ENCODE results near the gene GPC5.

GPC5 gene

GRCh38 chr13:91802957-91803356 is 404.5 kb downstream of the GPC5 start:
- Histone ChIP-seq H3K27ac (ENCODE audit: low read depth, low read length, poor library complexity, severe bottlenecking) (no peak overlapping the region), H3K9me2 (ENCODE audit: low read depth, low read length) (no peaks in the 10 kb centered on the region), H3K4me3 (ENCODE audit: low read depth, low read length, poor library complexity, severe bottlenecking) (no peak overlapping the region), H3K27me3 (ENCODE audit: insufficient read depth, low read length) (no peaks in the 10 kb centered on the region), H3K4me2 (ENCODE audit: low read length) (no peak overlapping the region), H3K4me1 (ENCODE audit: insufficient read depth, low read length, severe bottlenecking) (no peaks in the 10 kb centered on the region), H3K79me2 (ENCODE audit: insufficient read depth, low read length) (no peaks in the 10 kb centered on the region), H2AFZ (ENCODE audit: low read length) (no peak overlapping the region), H3F3A (ENCODE audit: insufficient read depth, low read length) (no peaks in the 10 kb centered on the region), H3K36me3 (ENCODE audit: insufficient read depth, low read length) (no peaks in the 10 kb centered on the region), H3K9ac (ENCODE audit: low read length) (no peak overlapping the region), H4K20me1 (ENCODE audit: insufficient read depth, low read length) (no peaks in the 10 kb centered on the region), H3K9me3 (ENCODE audit: low read length) (no peaks in the 10 kb centered on the region)
- TF ChIP-seq CTCF (IDR thresholded peaks at IDR 0.05; ENCODE audit: low read length), result no peak
- no peak for TF ChIP-seq EZH2 (IDR thresholded peaks at IDR 0.05; ENCODE audit: borderline replicate concordance, low read length)

- H3K27ac ChIP-seq (ENCODE audit: low read depth, low read length, poor library complexity, severe bottlenecking), result no peak overlapping the region
- TF ChIP-seq EZH2 (IDR thresholded peaks at IDR 0.05; ENCODE audit: borderline replicate concordance, low read length) (no peak), CTCF (IDR thresholded peaks at IDR 0.05; ENCODE audit: low read length) (no peak)
- H3K4me3 ChIP-seq (ENCODE audit: low read depth, low read length, poor library complexity, severe bottlenecking), result no peak overlapping the region
- H3K9me2 ChIP-seq (ENCODE audit: low read depth, low read length), result no peaks in the 10 kb centered on the region
- H3K36me3 ChIP-seq (ENCODE audit: insufficient read depth, low read length), result no peaks in the 10 kb centered on the region
- no peaks in the 10 kb centered on the region for H3F3A ChIP-seq (ENCODE audit: insufficient read depth, low read length)
- no peak overlapping the region for H2AFZ ChIP-seq (ENCODE audit: low read length)
- no peaks in the 10 kb centered on the region for H3K79me2 ChIP-seq (ENCODE audit: insufficient read depth, low read length)
- H3K4me1 ChIP-seq (ENCODE audit: insufficient read depth, low read length, severe bottlenecking), result no peaks in the 10 kb centered on the region
- no peaks in the 10 kb centered on the region for H3K27me3 ChIP-seq (ENCODE audit: insufficient read depth, low read length)
- no peaks in the 10 kb centered on the region for H3K9me3 ChIP-seq (ENCODE audit: low read length)
- no peak overlapping the region for H3K4me2 ChIP-seq (ENCODE audit: low read length)
- no peaks in the 10 kb centered on the region for H4K20me1 ChIP-seq (ENCODE audit: insufficient read depth, low read length)
- no peak overlapping the region for H3K9ac ChIP-seq (ENCODE audit: low read length)
These were observed 406.3 kb downstream of the GPC5 start for GRCh38 chr13:91804724-91805123.

GRCh38 chr13:91805605-91806004 is 407.2 kb downstream of the GPC5 start:
- Histone ChIP-seq H2AFZ (ENCODE audit: low read length) (no peak overlapping the region), H3K79me2 (ENCODE audit: insufficient read depth, low read length) (no peaks in the 10 kb centered on the region)
- peak; percentile 36 for TF ChIP-seq CTCF (IDR thresholded peaks at IDR 0.05; ENCODE audit: low read length)
- TF ChIP-seq EZH2 (IDR thresholded peaks at IDR 0.05; ENCODE audit: borderline replicate concordance, low read length), result no peak

More at GRCh38 chr13:91805605-91806004, 407.2 kb downstream of the GPC5 start:
- no peaks in the 10 kb centered on the region for H3K9me2 ChIP-seq (ENCODE audit: low read depth, low read length)
- H3K36me3 ChIP-seq (ENCODE audit: insufficient read depth, low read length), result no peaks in the 10 kb centered on the region
- no peaks in the 10 kb centered on the region for H3K27me3 ChIP-seq (ENCODE audit: insufficient read depth, low read length)
- no peaks in the 10 kb centered on the region for H3F3A ChIP-seq (ENCODE audit: insufficient read depth, low read length)
- H3K9me3 ChIP-seq (ENCODE audit: low read length), result no peaks in the 10 kb centered on the region
- no peak overlapping the region for H3K27ac ChIP-seq (ENCODE audit: low read depth, low read length, poor library complexity, severe bottlenecking)
- no peak overlapping the region for H3K9ac ChIP-seq (ENCODE audit: low read length)
- H3K4me1 ChIP-seq (ENCODE audit: insufficient read depth, low read length, severe bottlenecking), result no peaks in the 10 kb centered on the region
- H3K4me3 ChIP-seq (ENCODE audit: low read depth, low read length, poor library complexity, severe bottlenecking), result no peak overlapping the region
- H3K4me2 ChIP-seq (ENCODE audit: low read length), result no peak overlapping the region
- no peaks in the 10 kb centered on the region for H4K20me1 ChIP-seq (ENCODE audit: insufficient read depth, low read length)

Data from OCI-LY1 (cell line).